ENCODE results near the gene BANP. TPM values are rescaled to one million over a fixed set of nuclear protein-coding genes. Genes with fewer than 3 reads are reported as not detected.
"Not testable (repeated sequence)": the region's sequence is repeated elsewhere in the genome, so short reads cannot be mapped to it uniquely, and the experiment has no call there.

The BANP gene
- total RNA-seq, 1 experiment from 2014 or later: 22.8 TPM

DNA sequence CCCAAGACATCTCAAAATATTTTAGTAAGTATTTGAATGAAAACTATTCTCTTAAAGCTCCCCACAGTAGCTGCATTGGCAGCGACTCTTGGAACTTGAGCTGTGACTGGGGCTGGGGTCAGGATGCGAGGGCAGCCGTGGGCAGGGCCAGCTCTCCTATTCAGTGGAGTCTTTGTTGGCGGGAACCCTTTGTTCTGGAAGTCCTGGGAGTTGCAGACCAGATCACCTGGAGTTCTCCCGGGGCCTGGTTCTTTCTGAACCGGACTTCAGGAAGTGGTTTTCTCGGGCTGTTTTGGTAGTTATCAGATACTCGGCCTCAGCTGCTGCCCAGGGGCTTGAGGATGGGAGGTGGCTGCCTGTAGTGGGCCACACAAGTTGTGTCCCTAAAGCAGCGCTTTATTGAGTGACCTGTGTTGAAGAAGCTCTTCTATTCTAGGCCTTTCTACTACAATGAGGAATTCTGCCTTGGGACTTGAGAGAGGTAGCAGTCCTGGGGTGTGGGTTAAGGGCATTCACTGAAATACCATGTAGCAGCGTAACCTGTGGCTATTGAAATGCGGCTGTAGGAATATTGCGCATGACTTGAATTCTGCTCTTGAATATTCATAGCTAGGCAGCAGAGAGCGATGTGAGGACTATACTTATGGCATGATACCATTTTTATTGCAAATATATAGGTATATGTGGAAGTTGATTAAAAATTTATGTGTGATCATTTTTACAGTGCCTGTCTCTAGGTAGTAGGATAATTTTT is 77.1 kb downstream of the BANP start:
- not testable (repeated sequence) for DNase-seq (ENCODE audit: low spot score)

DNA sequence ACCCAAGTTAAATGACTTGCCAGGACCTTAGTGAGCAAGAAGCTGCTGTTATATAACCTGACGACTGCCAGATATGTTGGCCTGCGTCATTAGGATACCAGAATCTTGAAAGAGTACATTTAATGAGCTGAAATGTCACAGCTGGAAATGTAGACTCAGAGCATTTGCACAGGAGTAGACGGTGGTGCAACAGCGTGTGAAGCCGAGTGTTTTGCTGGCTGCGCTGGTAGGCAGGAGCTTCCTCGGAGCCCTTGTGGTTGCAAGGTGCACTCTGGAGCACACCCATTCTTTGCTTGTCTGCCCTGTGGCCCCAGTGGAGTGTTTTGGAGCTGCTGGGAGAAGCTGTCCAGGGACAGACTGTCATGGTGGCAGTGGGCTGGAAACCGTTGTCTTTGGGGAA is 79.3 kb downstream of the BANP start:
- no peak for DNase-seq (ENCODE audit: low spot score)

DNA sequence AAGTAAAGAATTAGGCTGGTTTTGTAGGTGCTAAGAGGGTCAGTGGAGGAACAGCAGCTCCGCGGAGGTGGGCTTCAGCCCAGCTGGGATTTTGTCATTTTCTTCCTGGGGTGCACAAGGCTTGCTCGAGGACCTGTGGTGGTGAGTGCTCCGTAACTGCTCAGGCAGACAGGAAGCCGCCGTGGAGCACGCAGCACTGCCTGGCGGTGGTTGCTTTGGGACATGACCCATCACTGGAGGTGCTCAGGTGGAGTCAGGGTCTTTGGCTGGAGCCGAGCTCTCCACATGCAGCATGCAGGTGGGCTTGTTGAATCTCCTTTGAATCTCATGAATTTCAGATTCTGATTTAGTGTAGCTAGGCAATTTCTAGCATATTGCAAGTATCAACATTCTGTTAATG is 79.7 kb downstream of the BANP start:
- DNase-seq (ENCODE audit: low spot score): not testable (repeated sequence)

DNA sequence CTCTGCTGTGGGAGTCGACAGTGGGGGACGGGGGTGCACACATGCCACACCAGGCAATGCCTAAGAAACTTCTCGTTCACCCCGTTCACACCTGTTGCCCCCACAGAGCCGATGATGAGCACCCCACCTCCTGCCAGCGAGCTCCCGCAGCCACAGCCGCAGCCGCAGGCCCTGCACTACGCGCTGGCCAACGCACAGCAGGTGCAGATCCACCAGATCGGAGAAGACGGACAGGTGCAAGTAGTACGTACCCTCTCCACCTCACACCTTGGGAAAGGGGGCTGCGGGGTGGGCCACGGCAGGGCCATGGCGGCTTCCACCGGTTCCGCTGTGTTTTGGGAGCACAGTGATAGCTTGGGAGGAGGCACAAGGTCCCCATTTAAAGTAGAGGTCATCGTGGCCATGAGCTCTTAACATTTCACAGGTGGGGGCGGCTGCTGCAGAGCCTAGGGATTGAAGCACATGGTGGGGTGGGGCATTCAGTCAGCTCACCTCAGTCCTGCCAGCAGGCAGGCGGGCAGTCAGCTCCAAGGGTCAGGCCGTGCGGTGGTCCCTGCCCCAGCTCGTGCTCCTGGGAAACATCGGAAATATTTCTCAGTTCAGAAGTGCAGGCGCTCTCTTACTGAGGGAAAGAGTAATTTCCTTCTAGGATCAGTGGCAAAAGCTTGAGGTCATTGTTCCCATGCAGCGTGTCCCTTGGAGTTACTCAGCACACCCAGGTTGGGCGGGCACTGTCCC is 81.9 kb downstream of the BANP start:
- DNase-seq (ENCODE audit: low spot score): not testable (repeated sequence)

DNA sequence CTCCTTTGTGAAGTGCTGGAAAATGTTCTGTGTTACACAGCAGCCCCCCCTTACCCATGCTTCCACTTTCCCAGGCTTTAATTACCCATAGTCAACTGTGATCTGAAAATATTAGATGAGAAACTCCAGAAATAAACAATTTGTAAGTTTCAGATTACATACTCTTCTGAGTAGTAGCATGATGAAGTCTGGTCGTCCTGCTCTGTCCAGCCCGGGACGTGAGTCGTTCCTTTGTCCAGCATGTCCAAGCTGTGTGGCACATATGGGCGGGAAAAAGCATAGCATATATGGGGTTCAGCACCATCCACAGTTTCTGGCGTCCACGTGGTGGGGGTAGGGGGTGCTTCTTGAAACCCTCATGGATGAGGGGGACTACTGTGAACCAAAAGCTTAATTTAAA is 83.5 kb downstream of the BANP start:
- no peak for DNase-seq (ENCODE audit: low spot score)

DNA sequence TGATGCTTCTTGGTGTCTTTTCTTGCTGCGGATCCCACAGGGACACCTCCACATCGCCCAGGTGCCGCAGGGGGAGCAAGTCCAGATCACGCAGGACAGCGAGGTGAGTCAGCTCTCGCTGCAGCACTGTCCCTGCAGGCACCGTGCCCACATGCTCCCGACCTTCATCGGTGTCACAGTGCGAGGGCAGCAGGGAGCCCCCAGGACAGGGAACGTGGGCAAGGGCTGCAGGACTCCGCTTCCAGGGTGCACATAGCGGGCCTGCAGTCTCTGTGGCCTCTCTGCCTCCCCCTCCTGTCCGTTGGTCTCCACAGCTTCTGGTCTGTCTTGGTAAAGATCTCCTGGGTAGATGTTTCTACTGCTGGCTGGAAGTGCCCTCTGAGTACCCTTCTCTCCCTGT is 84.1 kb downstream of the BANP start:
- DNase-seq (ENCODE audit: low spot score): no peak

DNA sequence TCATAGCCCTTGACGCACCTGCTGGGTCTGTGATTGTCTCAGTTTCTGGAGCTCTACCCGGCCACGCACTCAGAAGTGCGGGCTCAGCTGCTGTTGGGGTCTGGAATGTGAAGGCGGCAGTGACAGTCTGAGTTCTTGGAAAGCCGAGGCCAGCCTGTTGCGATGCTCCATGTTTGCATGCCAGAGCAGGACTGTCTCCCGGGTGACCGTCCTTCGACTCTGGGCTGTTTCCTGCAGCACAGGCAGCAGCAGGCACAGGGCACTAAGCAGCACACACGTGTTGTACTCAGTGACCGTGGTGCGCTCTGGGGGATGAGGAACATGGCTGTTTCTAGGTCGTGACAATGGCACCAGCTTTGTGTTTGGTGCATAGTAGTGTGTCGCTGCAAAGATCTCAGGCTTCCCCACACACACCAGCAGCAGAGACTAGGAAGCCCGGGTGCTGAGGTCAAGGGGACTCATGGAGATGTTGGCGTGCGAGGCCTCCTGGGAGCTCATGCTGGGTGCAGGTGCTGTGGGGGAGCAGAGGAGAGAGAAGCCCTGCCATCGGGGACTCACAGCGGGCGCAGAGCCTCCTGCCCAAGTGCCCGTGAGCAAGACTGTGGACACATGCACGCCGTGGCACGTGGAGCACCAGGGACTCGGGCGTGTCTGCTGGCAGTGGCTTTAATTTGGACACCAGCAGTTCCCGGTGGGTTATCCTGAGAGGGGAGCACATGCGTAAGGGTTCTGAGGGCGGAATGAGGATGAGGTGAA is 84.8 kb downstream of the BANP start:
- not testable (repeated sequence) for DNase-seq (ENCODE audit: low spot score)

DNA sequence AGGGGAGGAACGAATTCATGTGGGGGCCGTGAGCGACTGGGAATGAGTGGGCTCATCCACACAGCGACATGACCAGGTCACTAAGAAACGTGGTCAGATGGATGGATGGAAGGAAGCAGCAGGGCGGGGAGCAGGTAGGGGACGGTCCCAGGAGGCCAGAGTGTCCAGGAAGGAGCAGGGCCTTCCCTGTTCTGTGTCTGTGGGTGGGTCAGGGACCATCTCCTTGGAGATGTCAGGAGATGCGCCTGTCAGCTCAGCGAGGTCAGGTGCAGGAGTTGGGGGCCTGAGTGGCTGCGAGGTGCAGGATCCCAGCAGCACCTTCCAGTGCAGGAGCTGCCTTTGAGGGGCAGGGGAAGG is 85.4 kb downstream of the BANP start:
- not testable (repeated sequence) for DNase-seq (ENCODE audit: low spot score)

DNA sequence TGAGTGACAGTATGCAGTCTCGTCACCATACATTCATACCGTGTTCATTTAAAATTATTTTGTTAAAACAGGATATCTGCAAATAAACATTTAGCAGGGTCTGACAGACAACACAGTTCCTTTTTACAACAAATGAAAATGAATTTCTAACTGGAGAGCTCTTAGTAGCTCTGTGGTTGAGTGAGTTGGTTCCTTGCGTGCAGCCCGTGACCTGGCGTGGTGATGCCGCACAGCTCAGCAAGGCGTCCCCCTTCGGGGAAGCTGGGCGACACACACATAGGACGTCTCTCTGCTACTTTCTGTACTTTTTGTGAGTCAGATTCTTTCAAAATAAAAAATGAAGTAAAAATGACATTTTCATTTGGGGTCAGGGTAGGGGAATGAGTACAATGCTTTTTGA is 86.1 kb downstream of the BANP start:
- DNase-seq (ENCODE audit: low spot score): not testable (repeated sequence)

DNA sequence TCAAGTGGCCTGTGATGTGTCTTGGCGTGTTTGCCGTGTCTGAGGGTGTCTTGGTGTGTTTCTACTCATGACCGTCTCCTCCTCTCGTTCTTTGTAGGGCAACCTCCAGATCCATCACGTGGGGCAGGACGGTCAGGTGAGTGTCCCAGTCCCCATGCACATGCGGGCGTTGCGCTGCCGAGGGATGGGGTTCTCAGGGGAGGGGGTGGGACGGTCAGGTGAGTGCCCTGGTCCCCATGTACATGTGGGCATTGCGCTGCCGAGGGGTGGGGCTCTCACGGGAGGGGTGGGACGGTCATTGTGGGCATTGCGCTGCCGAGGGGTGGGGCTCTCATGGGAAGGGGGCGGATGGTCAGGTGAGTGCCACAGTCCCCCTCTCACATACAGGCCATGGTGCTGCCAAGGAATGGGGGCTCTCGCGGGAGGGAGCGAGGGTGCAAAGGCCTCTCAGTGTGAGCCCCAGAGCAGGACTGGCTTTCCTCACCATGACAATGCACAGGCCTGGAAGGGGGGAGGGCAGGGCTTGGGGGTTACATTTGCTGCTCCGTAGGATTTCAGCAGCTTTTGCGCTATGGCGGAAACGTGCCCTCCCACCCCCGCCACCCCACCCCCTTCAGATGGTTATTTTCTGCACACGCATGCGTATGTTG is 86.8 kb downstream of the BANP start:
- not testable (repeated sequence) for DNase-seq (ENCODE audit: low spot score)

DNA sequence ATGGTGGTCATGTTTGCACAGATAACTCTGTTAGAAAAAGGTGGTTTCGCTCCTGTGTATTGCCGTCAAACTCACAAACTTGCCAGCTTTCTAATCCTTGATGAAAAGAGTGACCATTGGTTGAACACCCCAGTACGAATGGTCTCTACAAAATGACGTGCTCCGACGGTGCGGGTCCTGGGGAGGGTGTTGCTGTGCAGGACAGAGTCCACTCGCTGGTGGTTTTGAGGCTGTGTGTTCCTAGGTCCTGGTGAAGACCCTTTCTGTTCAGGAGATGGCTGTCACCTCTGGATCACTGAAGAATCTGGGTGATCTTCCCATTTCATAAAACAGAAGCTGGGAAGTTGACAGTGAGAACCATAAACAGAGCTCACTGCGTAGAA is 87.3 kb downstream of the BANP start:
- not testable (repeated sequence) for DNase-seq (ENCODE audit: low spot score)

DNA sequence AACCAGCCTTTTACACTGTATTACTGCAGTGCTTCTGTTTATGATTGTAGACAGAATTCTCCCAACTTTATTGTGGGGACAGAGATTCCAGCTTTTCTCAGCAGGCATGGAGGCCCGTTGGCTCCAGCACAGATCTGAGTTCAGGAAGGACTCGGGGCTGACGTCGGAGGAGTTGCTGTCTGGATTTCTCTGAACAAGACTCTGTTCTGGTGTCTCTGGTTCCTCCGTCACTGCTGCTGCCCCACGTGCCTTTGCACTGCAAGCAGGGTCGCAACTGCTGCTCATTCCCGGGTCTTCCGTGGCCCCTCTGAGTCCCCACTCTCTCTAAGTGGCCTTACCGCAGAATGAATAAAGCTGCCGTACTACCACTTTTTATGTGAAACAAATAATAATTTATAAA is 88.4 kb downstream of the BANP start:
- no peak for DNase-seq (ENCODE audit: low spot score)

DNA sequence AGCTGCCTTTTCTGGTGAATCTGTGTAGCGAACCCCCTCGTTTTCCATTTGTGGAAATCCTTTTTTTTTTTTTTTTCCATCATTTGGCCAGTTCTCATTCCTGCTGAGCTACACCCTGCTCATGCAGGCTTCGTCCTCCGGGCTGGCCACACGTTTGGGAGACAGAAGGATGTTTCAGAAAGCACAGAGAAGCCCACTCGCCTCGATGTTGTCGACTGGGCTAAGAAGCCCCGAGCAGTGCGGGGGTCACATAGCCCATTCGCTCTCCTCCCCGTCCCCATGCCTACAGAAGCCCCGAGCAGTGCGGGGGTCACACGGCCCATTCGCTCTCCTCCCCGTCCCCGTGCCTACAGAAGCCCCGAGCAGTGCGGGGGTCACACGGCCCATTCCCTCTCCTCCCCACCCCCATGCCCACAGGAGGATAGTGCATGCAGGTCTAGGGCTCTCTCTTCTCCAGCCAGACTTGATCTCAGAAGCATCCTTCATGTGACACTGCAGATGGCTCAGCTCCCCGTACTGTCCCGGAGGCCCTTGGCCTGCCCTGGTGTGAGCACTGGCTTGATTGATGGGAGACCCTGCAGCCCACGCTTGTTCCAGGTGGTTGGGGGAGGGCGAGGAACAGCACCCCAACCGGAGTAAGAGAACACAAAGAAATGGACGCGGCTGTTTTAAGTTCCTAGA is 89.1 kb downstream of the BANP start:
- DNase-seq (ENCODE audit: low spot score): not testable (repeated sequence)

DNA sequence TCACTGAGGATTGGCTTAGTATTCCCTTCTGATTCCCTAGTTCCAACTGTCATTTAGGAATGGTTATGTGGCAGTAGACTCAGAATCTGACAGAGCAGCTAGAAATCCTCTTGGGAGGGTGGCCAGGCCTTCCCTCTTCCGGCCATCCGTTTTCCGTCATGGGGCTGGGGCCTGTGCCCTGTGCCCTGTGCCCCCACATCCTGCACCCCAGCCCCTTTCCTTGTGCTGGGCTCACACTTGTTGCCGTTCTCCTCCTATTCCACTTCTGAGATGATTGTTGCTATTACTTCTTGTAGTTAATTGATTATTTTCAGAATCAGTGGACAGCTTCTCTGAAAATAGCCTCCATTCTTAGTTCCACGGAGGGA is 89.6 kb downstream of the BANP start:
- not testable (repeated sequence) for DNase-seq (ENCODE audit: low spot score)

DNA sequence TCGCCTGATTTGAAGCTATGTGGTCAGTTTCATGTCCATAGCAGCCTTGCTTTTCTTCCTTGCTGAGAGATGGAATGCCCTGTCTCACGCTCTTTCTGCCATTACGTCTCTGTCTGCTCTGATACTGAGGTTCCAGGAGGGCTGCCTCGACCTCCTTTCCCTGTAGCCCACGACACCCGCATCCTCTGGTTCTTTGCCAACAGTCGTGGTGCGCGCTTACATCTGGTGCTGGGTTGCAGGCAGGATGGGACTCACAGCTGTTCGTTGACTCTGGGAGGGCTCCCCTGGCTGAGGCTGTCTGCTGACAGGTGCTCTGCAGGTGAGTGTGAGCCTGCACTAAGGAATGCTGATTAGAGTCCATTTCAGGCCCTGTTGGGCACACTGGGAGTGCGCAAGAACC is 90.3 kb downstream of the BANP start:
- not testable (repeated sequence) for DNase-seq (ENCODE audit: low spot score)

DNA sequence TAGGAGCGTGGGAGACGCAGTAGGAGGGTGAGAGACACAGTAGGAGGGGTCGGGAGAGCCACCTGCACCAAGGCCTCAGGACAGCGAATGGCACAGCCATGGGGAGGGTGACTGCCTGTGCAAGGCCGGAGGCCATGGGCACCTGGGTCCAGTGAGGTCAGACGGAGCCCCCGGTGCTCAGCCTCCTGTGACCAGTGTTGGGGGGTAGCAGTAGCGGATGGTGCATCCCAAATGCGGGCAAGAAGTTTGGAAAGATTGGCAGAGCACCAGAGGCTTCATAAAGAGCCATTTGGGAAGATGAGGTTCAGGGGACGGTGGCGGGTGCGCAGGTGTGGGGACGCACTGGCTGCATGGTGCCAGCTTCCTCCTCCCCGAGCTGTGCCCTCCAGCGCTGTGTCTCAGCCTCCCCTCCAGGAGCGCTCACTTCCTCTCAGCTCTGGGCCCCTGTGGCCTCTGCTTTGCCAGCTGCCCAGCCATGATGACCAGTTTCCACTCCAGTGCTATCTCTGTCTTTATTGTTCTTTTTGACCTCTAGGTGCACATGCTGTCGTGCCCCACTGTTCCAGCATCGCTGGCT is 90.8 kb downstream of the BANP start:
- DNase-seq (ENCODE audit: low spot score): not testable (repeated sequence)

DNA sequence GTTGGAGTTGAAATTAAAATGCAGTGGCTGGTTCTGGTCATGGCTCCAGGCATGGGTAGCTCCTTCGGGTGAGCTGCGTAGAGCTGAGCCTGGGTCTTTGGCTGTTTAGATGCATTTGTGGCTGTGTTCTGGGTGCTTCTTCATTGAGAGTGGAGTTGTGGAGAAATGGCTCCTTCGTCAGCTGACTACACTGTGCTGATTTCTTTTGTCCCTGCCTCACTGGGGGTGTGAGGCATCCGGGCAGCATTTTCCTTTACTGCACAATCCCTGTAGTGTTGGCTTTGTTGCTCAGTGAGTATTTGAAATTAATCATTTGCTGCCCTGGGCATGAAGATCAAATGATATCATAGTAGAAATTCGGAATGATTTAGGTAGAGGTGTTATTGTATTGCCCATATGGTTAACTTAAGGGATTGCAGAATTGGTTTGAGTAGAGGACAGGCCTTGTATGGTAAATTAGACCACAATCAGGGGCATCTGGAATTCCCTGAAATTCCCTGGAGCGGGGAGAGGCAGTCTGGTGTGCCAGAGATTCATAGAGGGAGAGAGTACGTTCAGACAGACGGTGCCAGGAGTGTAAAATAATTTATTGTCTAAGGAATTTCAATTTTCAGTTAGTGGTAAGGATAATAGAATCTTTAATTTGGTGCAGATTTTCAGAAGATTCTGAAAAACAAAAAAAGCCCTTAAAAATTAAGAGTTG is 92.1 kb downstream of the BANP start:
- DNase-seq (ENCODE audit: low spot score): not testable (repeated sequence)

DNA sequence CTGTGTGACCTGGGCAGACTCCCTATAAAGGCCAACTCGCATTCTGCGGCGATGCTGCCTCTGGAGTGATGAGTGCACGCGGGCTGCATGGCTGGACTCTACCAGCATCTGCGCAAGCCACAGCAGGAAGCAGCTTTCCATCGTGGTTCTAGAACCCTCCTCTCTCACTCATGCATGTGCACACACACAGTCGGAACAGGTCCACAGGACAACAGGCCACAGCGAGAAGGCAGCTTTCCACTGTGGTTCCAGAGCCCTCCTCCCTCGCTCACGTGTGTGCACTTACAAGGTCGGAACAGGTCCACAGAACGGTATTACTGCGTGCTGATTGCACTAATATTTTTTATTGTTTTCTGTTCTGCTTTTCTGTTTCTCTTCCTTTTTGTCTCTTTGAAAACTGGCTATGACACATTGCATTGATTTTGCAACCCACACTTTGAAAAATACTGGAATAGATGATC is 92.9 kb downstream of the BANP start:
- DNase-seq (ENCODE audit: low spot score): not testable (repeated sequence)

DNA sequence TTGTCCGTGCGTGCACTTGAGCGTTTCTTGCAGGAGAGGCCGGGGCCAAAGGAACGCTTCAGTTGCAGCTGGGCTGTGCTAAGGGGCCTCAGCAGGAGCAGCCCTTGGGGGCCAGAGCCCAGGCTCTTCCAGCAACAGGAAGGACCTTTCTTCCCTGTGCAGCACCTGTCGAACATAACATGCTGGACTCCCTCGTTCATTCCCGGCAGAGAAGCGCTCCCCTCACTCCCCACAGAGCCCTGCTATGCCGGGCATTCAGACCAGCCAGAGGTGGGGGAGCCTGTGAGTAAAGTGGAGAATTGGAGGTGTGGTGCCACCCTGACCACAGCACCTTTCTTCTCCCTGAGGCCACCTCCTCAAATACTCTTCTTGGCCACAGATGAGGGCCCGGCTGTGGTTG is 94.1 kb downstream of the BANP start:
- DNase-seq (ENCODE audit: low spot score): not testable (repeated sequence)

DNA sequence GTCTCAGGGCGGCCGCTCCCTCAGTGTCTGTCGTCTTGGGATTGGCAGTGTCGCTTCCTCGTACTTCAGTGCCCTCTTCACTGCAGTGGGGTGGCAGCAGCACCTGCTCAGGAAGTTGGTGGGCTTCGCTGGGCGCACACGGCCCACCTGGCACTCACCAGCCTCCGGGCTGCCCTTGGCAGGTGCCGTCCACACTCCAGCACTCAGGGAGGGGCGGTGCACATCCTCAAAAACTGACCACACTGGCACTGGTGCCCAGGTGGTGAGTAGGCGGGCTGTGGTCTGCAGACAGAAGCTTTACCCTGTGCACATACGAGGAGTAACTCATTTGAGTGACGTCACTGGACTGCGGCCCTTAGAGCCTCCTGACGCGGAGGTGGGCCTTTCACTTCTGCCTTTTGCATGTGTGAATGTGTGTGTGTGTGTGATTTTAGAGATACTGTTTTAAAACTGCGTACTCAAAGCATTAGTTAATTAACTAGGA is 94.6 kb downstream of the BANP start:
- no peak for DNase-seq (ENCODE audit: low spot score)
